Subcutaneous abdominal adipose tissue (tissue), 5 donors: ENCODE measurements around the gene AKAP9.
A peak's percentile ranks its signal among the peaks of the same experiment; 100 is the strongest.
"Not testable (repeated sequence)": the region's sequence is repeated elsewhere in the genome, so short reads cannot be mapped to it uniquely, and the experiment has no call there.

Experiments
- H3K27ac ChIP-seq: one replicate; pipeline ENCODE4 v1.7.0; 2013; ENCODE audit warnings: low read depth, mild to moderate bottlenecking, inconsistent platforms, low read length, moderate library complexity
- H3K27me3 ChIP-seq, 5 donors: one replicate each; pipeline ENCODE4 v1.7.0; 2013; ENCODE audit warnings: low read length in 5 of 5, inconsistent platforms in 1 of 5; ENCODE audit not compliant: control insufficient read depth in 5 of 5, insufficient read depth in 4 of 5
- H3K36me3 ChIP-seq, 5 donors: one replicate each; pipeline ENCODE4 v1.7.0; 2013; ENCODE audit warnings: low read length in 5 of 5; ENCODE audit not compliant: control insufficient read depth in 5 of 5, insufficient read depth in 5 of 5
- H3K4me1 ChIP-seq, 5 donors: one replicate each; pipeline ENCODE4 v1.7.0; 2013; ENCODE audit warnings: low read length in 5 of 5, mild to moderate bottlenecking in 3 of 5, moderate library complexity in 1 of 5; ENCODE audit not compliant: control insufficient read depth in 5 of 5, insufficient read depth in 5 of 5
- H3K4me3 ChIP-seq, 5 donors: one replicate each; pipeline ENCODE4 v1.7.0; 2013; ENCODE audit warnings: low read length in 5 of 5, low read depth in 1 of 5
- H3K9ac ChIP-seq, 5 donors: one replicate each; pipeline ENCODE4 v1.7.0; 2013; ENCODE audit warnings: low read length in 5 of 5, mild to moderate bottlenecking in 4 of 5, moderate library complexity in 3 of 5
- H3K9me3 ChIP-seq, 5 donors: one replicate each; pipeline ENCODE4 v1.7.0; 2013; ENCODE audit warnings: low read length in 5 of 5; ENCODE audit not compliant: control insufficient read depth in 5 of 5
- donor health status: healthy.
- donor health status: healthy.
- donor health status: healthy.
- donor health status: healthy.
- donor health status: healthy.

AKAP9 gene

GRCh38 chr7:91940572-91941341, at the start of gene AKAP9:
TSS of gene AKAP9 (plus strand) at chr7:91940862. CDS start at chr7:91941100, 238 bp downstream.
- H3K4me3 ChIP-seq: peak within 1 kb of the TSS; percentile 88 to 96 (median 93)
- no peaks in the 10 kb centered on the region for H3K9me3 ChIP-seq
- H3K27me3 ChIP-seq: no peaks in the 10 kb centered on the region
- peak within 1 kb of the TSS; percentile 81 to 99 (median 94) for H3K9ac ChIP-seq
- H3K36me3 ChIP-seq: no peaks in the 10 kb centered on the region
- peak within 1 kb of the TSS; percentile 96 for H3K27ac ChIP-seq
- H3K4me1 ChIP-seq: peaks cover 0 to 40% (median 32%) of the 10 kb centered on the region in 5 donors

GRCh38 chr7:91892099-91892705, 48.5 kb upstream of the AKAP9 start:
- no peaks in the 10 kb centered on the region for H3K9me3 ChIP-seq
- H3K27ac ChIP-seq: no peak overlapping the region
- peaks cover 0 to 2% (median 0%) of the 10 kb centered on the region in 5 donors for H3K27me3 ChIP-seq
- no peaks in the 10 kb centered on the region for H3K4me1 ChIP-seq
- H3K9ac ChIP-seq: no peak overlapping the region
- no peaks in the 10 kb centered on the region for H3K36me3 ChIP-seq
- H3K4me3 ChIP-seq: no peak overlapping the region

- Histone ChIP-seq H3K4me1 (no peaks in the 10 kb centered on the region), H3K36me3 (no peaks in the 10 kb centered on the region), H3K9me3 (no peaks in the 10 kb centered on the region), H3K27ac (no peak overlapping the region), H3K27me3 (peaks cover 0 to 2% (median 0%) of the 10 kb centered on the region in 5 donors), H3K9ac (no peak overlapping the region), H3K4me3 (no peak overlapping the region)
Observed at GRCh38 chr7:91892821-91893340, 47.8 kb upstream of the AKAP9 start.

- not testable (repeated sequence) for H3K4me3 ChIP-seq, H3K9ac ChIP-seq, H3K27ac ChIP-seq, H3K4me1 ChIP-seq, H3K36me3 ChIP-seq, H3K27me3 ChIP-seq, H3K9me3 ChIP-seq
Observed at GRCh38 chr7:91893699-91894098, 47.0 kb upstream of the AKAP9 start.

- no peak overlapping the region for H3K4me3 ChIP-seq
- H3K9me3 ChIP-seq: no peaks in the 10 kb centered on the region
- no peaks in the 10 kb centered on the region for H3K4me1 ChIP-seq
- H3K9ac ChIP-seq: no peak overlapping the region
- no peaks in the 10 kb centered on the region for H3K36me3 ChIP-seq
- peaks cover 0 to 2% (median 0%) of the 10 kb centered on the region in 5 donors for H3K27me3 ChIP-seq
- no peak overlapping the region for H3K27ac ChIP-seq
Observed at GRCh38 chr7:91894781-91895480, 45.7 kb upstream of the AKAP9 start.

- no peaks in the 10 kb centered on the region for H3K4me1 ChIP-seq
- H3K27ac ChIP-seq: no peak overlapping the region
- H3K9ac ChIP-seq: no peak overlapping the region
Observed at GRCh38 chr7:91898240-91898992, 42.2 kb upstream of the AKAP9 start.

GRCh38 chr7:91899563-91899962, 41.1 kb upstream of the AKAP9 start:
- Histone ChIP-seq H3K36me3 (no peaks in the 10 kb centered on the region), H3K27ac (no peak overlapping the region)

More at GRCh38 chr7:91898240-91898992, 42.2 kb upstream of the AKAP9 start:
- no peak overlapping the region for H3K4me3 ChIP-seq
- H3K9me3 ChIP-seq: no peaks in the 10 kb centered on the region
- H3K36me3 ChIP-seq: no peaks in the 10 kb centered on the region
- no peaks in the 10 kb centered on the region for H3K27me3 ChIP-seq

GRCh38 chr7:91910171-91910570, 30.5 kb upstream of the AKAP9 start:
- no peaks in the 10 kb centered on the region for H3K27me3 ChIP-seq
- H3K27ac ChIP-seq: no peak overlapping the region
- H3K9ac ChIP-seq: no peak overlapping the region
- H3K36me3 ChIP-seq: no peaks in the 10 kb centered on the region
- no peaks in the 10 kb centered on the region for H3K9me3 ChIP-seq
- no peaks in the 10 kb centered on the region for H3K4me1 ChIP-seq
- H3K4me3 ChIP-seq: no peak overlapping the region

More at GRCh38 chr7:91899563-91899962, 41.1 kb upstream of the AKAP9 start:
- no peaks in the 10 kb centered on the region for H3K27me3 ChIP-seq
- H3K9ac ChIP-seq: no peak overlapping the region
- H3K4me1 ChIP-seq: no peaks in the 10 kb centered on the region
- no peaks in the 10 kb centered on the region for H3K9me3 ChIP-seq
- H3K4me3 ChIP-seq: no peak overlapping the region

- Histone ChIP-seq H3K27ac (no peak overlapping the region), H3K4me3 (no peak overlapping the region), H3K27me3 (no peaks in the 10 kb centered on the region), H3K9ac (no peak overlapping the region), H3K4me1 (no peaks in the 10 kb centered on the region), H3K9me3 (no peaks in the 10 kb centered on the region), H3K36me3 (no peaks in the 10 kb centered on the region)
Observed at GRCh38 chr7:91911121-91911520, 29.5 kb upstream of the AKAP9 start.
